Measurements from ENCODE around the gene PPP6R2. TPM values are rescaled to one million over a fixed set of nuclear protein-coding genes. Genes with fewer than 3 reads are reported as not detected.
A peak's percentile ranks its signal among the peaks of the same experiment; 100 is the strongest.

PPP6R2 gene
- polyA plus RNA-seq, 1 donor from 2014 or later = 85.4 TPM

DNA sequence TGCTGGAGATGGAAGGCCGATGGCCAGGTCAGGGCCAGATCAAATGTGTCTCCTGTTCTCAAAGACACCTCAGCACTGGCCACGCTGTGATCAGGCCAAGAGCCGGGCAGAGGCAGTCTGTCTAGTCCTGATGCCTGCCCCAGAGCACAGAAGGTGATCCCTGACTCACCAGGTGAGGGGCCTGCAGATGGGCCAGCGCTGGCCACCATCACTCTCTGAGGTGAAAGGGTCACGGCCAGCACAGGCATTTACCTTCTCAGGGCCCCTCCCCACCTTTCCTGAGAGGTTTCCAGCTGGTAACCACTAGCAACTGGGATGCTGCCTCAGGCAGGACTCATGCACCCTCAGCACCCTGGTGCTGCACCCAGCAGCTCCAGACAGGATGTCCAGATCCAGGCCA is 128.8 kb downstream of the PPP6R2 start:
- peaks cover 39% of the 10 kb centered on the region for H3K79me2 ChIP-seq (replicated peaks; ENCODE audit: insufficient read depth, low read length)
- H3K4me3 ChIP-seq (ENCODE audit: low read length) = no peak overlapping the region
- H3K36me3 ChIP-seq (ENCODE audit: insufficient read depth, low read length) = no peaks in the 10 kb centered on the region
- peaks cover 46% of the 10 kb centered on the region for H4K20me1 ChIP-seq (ENCODE audit: insufficient read depth)
- H3K9me2 ChIP-seq (ENCODE audit: insufficient read depth, low read length) = no peaks in the 10 kb centered on the region
- no peak for TF ChIP-seq TAF1 (IDR thresholded peaks at IDR 0.05; ENCODE audit: low read depth)
- TF ChIP-seq, protein P1, sequence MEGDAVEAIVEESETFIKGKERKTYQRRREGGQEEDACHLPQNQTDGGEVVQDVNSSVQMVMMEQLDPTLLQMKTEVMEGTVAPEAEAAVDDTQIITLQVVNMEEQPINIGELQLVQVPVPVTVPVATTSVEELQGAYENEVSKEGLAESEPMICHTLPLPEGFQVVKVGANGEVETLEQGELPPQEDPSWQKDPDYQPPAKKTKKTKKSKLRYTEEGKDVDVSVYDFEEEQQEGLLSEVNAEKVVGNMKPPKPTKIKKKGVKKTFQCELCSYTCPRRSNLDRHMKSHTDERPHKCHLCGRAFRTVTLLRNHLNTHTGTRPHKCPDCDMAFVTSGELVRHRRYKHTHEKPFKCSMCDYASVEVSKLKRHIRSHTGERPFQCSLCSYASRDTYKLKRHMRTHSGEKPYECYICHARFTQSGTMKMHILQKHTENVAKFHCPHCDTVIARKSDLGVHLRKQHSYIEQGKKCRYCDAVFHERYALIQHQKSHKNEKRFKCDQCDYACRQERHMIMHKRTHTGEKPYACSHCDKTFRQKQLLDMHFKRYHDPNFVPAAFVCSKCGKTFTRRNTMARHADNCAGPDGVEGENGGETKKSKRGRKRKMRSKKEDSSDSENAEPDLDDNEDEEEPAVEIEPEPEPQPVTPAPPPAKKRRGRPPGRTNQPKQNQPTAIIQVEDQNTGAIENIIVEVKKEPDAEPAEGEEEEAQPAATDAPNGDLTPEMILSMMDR (IDR thresholded peaks at IDR 0.05; ENCODE audit: poor library complexity, severe bottlenecking) = no peak
- TF ChIP-seq POLR2AphosphoS5 (IDR thresholded peaks at IDR 0.05) = no peak
- TF ChIP-seq REST (IDR thresholded peaks at IDR 0.05; ENCODE audit: borderline replicate concordance) = no peak
- TF ChIP-seq SMC3 (conservative IDR thresholded peaks at IDR 0.05; ENCODE audit: poor library complexity) = no peak
- TF ChIP-seq EP300 (conservative IDR thresholded peaks at IDR 0.05; ENCODE audit: poor library complexity, severe bottlenecking) = no peak
- no peak for TF ChIP-seq EZH2 (IDR thresholded peaks at IDR 0.05; ENCODE audit: borderline replicate concordance, insufficient read depth, low read length, poor library complexity, severe bottlenecking)
- TF ChIP-seq MXI1 (conservative IDR thresholded peaks at IDR 0.05; ENCODE audit: poor library complexity, severe bottlenecking) = no peak
- no peak for TF ChIP-seq RAD21 (conservative IDR thresholded peaks at IDR 0.05)
- no peak overlapping the region for H3K4me2 ChIP-seq (ENCODE audit: low read length)
- H2AFZ ChIP-seq (ENCODE audit: low read depth, low read length) = no peak overlapping the region
- no peaks in the 10 kb centered on the region for H3K9me3 ChIP-seq (ENCODE audit: low read length)
- no peak overlapping the region for H3K9ac ChIP-seq (ENCODE audit: low read length)
- no peaks in the 10 kb centered on the region for H3K27me3 ChIP-seq (ENCODE audit: insufficient read depth, low read depth, low read length)
- no peak overlapping the region for H3K27ac ChIP-seq (ENCODE audit: low read length)
- H3F3A ChIP-seq (ENCODE audit: insufficient read depth, low read length, poor library complexity, severe bottlenecking) = no peaks in the 10 kb centered on the region

GRCh38 chr22:50473088-50473487 is 130.0 kb downstream of the PPP6R2 start:
- peak overlapping the region; percentile 54 for H3K4me2 ChIP-seq (ENCODE audit: low read length)
- peaks cover 39% of the 10 kb centered on the region for H3K79me2 ChIP-seq (replicated peaks; ENCODE audit: insufficient read depth, low read length)
- H3K4me3 ChIP-seq (ENCODE audit: low read length) = peak overlapping the region; percentile 93
- no peaks in the 10 kb centered on the region for H3K9me2 ChIP-seq (ENCODE audit: insufficient read depth, low read length)
- H2AFZ ChIP-seq (ENCODE audit: low read depth, low read length) = no peak overlapping the region
- H3K9ac ChIP-seq (ENCODE audit: low read length) = peak overlapping the region; percentile 84
- peaks cover 45% of the 10 kb centered on the region for H4K20me1 ChIP-seq (ENCODE audit: insufficient read depth)
- H3F3A ChIP-seq (ENCODE audit: insufficient read depth, low read length, poor library complexity, severe bottlenecking) = no peaks in the 10 kb centered on the region
- H3K9me3 ChIP-seq (ENCODE audit: low read length) = no peaks in the 10 kb centered on the region
- TF ChIP-seq, protein P1 (IDR thresholded peaks at IDR 0.05; ENCODE audit: poor library complexity, severe bottlenecking) = peak; percentile 16
- no peak for TF ChIP-seq TAF1 (IDR thresholded peaks at IDR 0.05; ENCODE audit: low read depth)
- no peaks in the 10 kb centered on the region for H3K36me3 ChIP-seq (ENCODE audit: insufficient read depth, low read length)
- no peaks in the 10 kb centered on the region for H3K27me3 ChIP-seq (ENCODE audit: insufficient read depth, low read depth, low read length)
- H3K27ac ChIP-seq (ENCODE audit: low read length) = no peak overlapping the region

Data from neural cell (in vitro differentiated cells).